ENCODE results near the gene KIAA0232.

DNA sequence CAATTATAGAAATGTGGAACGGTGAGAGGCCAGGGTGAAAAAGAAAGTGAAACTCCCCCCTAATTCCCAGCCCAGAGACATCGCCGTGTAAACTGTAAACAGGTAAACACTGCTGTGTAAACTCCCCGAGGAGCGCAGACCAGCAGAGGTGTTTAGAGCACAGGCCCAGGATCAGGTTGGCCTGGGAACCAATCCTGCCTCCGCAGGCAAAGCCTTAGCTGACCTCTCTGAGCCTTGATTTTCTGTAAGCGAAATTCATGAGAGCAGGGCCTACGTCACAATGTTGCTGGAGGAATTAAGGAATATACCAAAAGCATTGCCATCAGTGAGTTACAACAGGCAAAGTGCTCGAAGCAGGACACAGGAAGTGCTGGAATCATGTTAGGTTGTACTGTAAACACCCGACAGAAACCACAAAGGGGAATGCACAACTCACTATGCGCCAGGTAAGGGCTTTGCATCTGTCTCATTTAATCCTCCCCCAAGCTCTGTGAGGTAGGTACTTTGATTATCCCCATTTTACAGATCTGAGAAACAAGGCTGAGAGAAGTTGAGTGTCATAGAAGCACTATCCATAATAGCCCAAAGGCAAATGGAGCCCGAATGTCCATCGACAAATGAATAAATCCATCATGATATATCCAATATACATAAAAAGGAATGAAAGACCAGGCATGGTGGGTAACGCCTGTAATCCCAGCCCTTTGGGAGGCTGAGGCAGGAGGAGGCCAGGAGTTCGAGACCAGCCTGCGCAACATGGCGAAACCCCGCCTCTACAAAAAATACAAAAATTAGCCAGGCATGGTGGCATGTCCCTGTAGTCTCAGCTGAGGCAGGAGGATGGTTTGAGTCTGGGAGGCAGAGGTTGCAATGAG lies 30.7 kb upstream of the KIAA0232 start:
- TF ChIP-seq EP300 (IDR thresholded peaks at IDR 0.05; ENCODE audit: borderline replicate concordance) (no peak), CREB1 (IDR thresholded peaks at IDR 0.05; ENCODE audit: low read depth) (no peak)
